Peyer's patch (tissue), 4 donors: Measurements from ENCODE around the gene MTMR3. TPM values are rescaled to one million over a fixed set of nuclear protein-coding genes. Genes with fewer than 3 reads are reported as not detected.
A peak's percentile ranks its signal among the peaks of the same experiment; 100 is the strongest.

Source experiments
- DNase-seq, 3 donors: peaks; one replicate each; pipeline ENCODE4 v3.0.0-alpha.2; 2017 to 2019
- H3K27ac ChIP-seq, 4 donors: fragments of 200-600 bp; sonication (generic); one replicate each; pipeline ENCODE4 v1.5.1; 2016 to 2019
- H3K27me3 ChIP-seq, 2 donors: fragments of 200-600 bp; sonication (generic); one replicate each; pipeline ENCODE4 v1.5.1; 2019
- H3K36me3 ChIP-seq, 3 donors: fragments of 200-600 bp; sonication (generic); one replicate each; pipeline ENCODE4 v1.5.1; 2016 to 2019
- H3K4me1 ChIP-seq, 4 donors: fragments of 200-600 bp; sonication (generic); one replicate each; pipeline ENCODE4 v1.5.1; 2016 to 2019
- H3K4me3 ChIP-seq, 4 donors: fragments of 200-600 bp; sonication (generic); 1 replicate in 3 of 4; 2 replicates in 1 of 4; pipeline ENCODE4 v1.5.1; 2016 to 2019; ENCODE audit warnings: mild to moderate bottlenecking in 1 of 4
- H3K9me3 ChIP-seq, 4 donors: fragments of 200-600 bp; sonication (generic); one replicate each; pipeline ENCODE4 v1.5.1; 2016 to 2019; ENCODE audit warnings: mild to moderate bottlenecking in 1 of 4
- POLR2A ChIP-seq, 2 donors: fragments of 450-650 bp; IDR thresholded peaks; one replicate each; pipeline ENCODE4 v1.5.1; 2017; ENCODE audit warnings: antibody characterized with exemption in 2 of 2, mild to moderate bottlenecking in 2 of 2, moderate library complexity in 2 of 2
- total RNA-seq, 4 donors: library from RNA; depleted of rRNA; stranded (reverse); fragments of >200 nt; gene quantifications; one replicate each; pipeline ENCODE4 v1.1.0, GENCODE V29; 2016
- TF ChIP-seq, protein P1 (sequence below), 6 experiments: fragments of 450-650 bp in 4 of 6; fragments of 200-600 bp in 2 of 6; sonication (generic) in 1 of 6; IDR thresholded peaks; one replicate each; pipeline ENCODE4 v1.5.1; 2017 to 2019; ENCODE audit warnings: antibody characterized with exemption in 6 of 6, mild to moderate bottlenecking in 3 of 6, moderate library complexity in 1 of 6

MTMR3 gene
- total RNA-seq, 4 donors from 2014 or later = 49.4 to 97.8 (median 84.0) TPM

DNA sequence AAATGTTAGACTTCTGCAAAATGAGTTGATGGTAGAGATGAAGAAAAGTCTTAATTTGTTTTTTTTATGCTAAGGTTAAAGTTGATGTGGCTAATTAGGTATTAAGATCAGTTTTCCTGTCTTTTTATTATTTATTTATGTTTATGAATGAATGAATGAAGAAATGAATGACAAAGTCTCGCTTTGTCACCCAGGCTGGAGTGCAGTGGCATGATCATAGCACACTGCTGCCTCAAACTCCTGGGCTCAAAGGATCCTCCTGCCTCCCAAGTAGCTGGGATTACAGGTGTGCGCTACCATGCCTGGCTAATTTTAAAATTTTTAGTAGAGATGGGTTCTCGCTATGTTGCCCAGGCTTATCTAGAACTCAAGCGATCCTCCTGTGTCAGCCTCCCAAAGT is 29.2 kb downstream of the MTMR3 start:
- TF ChIP-seq, protein P1, sequence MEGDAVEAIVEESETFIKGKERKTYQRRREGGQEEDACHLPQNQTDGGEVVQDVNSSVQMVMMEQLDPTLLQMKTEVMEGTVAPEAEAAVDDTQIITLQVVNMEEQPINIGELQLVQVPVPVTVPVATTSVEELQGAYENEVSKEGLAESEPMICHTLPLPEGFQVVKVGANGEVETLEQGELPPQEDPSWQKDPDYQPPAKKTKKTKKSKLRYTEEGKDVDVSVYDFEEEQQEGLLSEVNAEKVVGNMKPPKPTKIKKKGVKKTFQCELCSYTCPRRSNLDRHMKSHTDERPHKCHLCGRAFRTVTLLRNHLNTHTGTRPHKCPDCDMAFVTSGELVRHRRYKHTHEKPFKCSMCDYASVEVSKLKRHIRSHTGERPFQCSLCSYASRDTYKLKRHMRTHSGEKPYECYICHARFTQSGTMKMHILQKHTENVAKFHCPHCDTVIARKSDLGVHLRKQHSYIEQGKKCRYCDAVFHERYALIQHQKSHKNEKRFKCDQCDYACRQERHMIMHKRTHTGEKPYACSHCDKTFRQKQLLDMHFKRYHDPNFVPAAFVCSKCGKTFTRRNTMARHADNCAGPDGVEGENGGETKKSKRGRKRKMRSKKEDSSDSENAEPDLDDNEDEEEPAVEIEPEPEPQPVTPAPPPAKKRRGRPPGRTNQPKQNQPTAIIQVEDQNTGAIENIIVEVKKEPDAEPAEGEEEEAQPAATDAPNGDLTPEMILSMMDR (IDR thresholded peaks at IDR 0.05) = no peak
- no peak for TF ChIP-seq POLR2A (IDR thresholded peaks at IDR 0.05)
- Histone ChIP-seq H3K27me3 (no peaks in the 10 kb centered on the region), H3K36me3 (no peaks in the 10 kb centered on the region), H3K27ac (no peak overlapping the region), H3K4me3 (no peak overlapping the region), H3K9me3 (no peaks in the 10 kb centered on the region), H3K4me1 (peaks cover 0 to 48% (median 4%) of the 10 kb centered on the region in 4 donors)
- DNase-seq = no peak

DNA sequence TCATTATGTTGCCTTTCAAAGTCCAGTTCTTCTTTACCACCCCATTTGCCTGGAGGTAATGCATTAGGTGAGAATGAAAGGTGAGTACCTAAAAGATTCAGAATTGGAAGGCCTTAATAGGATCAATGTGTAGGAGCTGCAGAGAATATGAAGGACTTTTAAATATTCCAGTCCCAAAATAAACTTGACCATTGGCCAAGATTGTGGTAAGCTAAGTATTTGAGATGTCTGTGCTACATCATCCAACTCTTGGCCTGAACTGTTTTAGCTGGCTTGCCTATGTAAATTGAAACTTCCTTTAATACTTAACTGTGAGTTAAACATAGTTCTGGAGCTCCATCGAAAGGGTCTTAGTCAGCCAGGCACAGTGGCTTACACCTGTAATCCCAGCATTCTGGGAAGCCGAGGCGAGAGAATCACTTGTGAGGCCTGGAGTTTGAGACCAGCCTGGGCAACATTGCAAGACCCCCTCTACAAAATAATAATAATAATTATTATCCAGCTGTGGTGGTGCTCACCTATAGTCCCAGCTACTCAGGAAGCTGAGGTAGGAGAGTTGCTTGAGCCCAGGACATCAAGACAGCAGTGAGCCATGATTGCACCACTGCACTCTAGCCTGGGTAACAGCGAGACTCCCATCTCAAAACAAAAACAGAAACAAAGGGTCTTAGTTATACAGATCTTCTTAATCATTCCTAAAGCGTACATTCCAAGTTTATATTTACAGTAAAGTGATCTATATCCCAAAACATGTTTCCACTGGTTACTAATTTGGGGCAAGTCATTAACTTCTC is 29.8 kb downstream of the MTMR3 start:
- TF ChIP-seq POLR2A (IDR thresholded peaks at IDR 0.05) = no peak
- TF ChIP-seq, protein P1 (IDR thresholded peaks at IDR 0.05) = no peak
- no peak for DNase-seq
- Histone ChIP-seq H3K27me3 (no peaks in the 10 kb centered on the region), H3K4me1 (peaks cover 0 to 45% (median 4%) of the 10 kb centered on the region in 4 donors), H3K9me3 (no peaks in the 10 kb centered on the region), H3K36me3 (no peaks in the 10 kb centered on the region), H3K4me3 (no peak overlapping the region), H3K27ac (no peak overlapping the region)

DNA sequence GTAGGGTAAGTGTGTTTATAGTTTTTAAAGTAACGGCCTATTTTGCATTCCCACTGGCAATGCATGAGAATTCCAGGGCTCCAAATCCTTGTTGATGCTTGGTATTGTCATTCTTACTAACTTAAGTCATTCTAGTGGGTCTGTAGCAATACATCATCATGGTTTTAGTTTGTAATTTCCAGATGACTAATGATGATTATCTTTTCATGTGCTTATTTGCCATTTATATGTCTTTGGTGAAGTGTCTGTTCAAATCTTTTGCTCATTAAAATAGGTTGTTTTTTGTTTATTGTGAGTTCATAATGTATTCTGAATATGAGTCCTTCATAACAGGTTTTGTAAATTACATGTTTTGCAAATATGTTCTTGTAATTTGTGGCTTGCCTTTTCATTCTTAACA is 31.2 kb downstream of the MTMR3 start:
- Histone ChIP-seq H3K36me3 (no peaks in the 10 kb centered on the region), H3K27ac (peak overlapping the region in 1 of 4 donors; percentile 20), H3K4me3 (no peak overlapping the region), H3K4me1 (peaks cover 0 to 32% (median 4%) of the 10 kb centered on the region in 4 donors), H3K9me3 (no peaks in the 10 kb centered on the region), H3K27me3 (no peaks in the 10 kb centered on the region)
- TF ChIP-seq, protein P1 (IDR thresholded peaks at IDR 0.05) = no peak
- TF ChIP-seq POLR2A (IDR thresholded peaks at IDR 0.05) = no peak
- DNase-seq = no peak

- no peak overlapping the region for H3K27ac ChIP-seq
- H3K4me1 ChIP-seq = peaks cover 0 to 32% (median 4%) of the 10 kb centered on the region in 4 donors
These were observed 32.1 kb downstream of the MTMR3 start for GRCh38 chr22:29914991-29915533.

GRCh38 chr22:29916007-29916544 is 33.1 kb downstream of the MTMR3 start:
- no peaks in the 10 kb centered on the region for H3K36me3 ChIP-seq
- H3K27ac ChIP-seq = no peak overlapping the region
- no peaks in the 10 kb centered on the region for H3K27me3 ChIP-seq
- H3K4me3 ChIP-seq = no peak overlapping the region
- no peak for TF ChIP-seq POLR2A (IDR thresholded peaks at IDR 0.05)
- TF ChIP-seq, protein P1 (IDR thresholded peaks at IDR 0.05) = no peak
- DNase-seq = no peak
- H3K4me1 ChIP-seq = peaks cover 0 to 31% (median 4%) of the 10 kb centered on the region in 4 donors
- H3K9me3 ChIP-seq = no peaks in the 10 kb centered on the region

More at GRCh38 chr22:29914991-29915533, 32.1 kb downstream of the MTMR3 start:
- H3K9me3 ChIP-seq = no peaks in the 10 kb centered on the region
- H3K4me3 ChIP-seq = no peak overlapping the region
- no peaks in the 10 kb centered on the region for H3K36me3 ChIP-seq
- TF ChIP-seq, protein P1 (IDR thresholded peaks at IDR 0.05) = no peak
- TF ChIP-seq POLR2A (IDR thresholded peaks at IDR 0.05) = no peak
- no peak for DNase-seq
- H3K27me3 ChIP-seq = no peaks in the 10 kb centered on the region
